PC-3 (cell line): ENCODE results near the gene ACBD3. TPM values are rescaled to one million over a fixed set of nuclear protein-coding genes. Genes with fewer than 3 reads are reported as not detected.

Experiments used
- ATAC-seq: fragments of 200-7000 bp; cut with Tn5 transposase; 2 replicates; pipeline ENCODE4 v1.9.1; 2020; ENCODE audit warnings: mild to moderate bottlenecking, moderate library complexity
- BruUV-seq: library from RNA; stranded (reverse); fragments of 400-500 nt; replicated peaks from 2 replicates; lab custom pipeline; 2021; lab: Mats Ljungman, UMichigan
- CTCF ChIA-PET: fragments of 300-600 bp; sonication (Branson Sonifier 250); formaldehyde crosslinking; loops from one replicate; lab custom pipeline; 2022; ENCODE audit warnings: antibody characterized with exemption; lab: Charles Lee
- POLR2A ChIA-PET: fragments of 300-600 bp; sonication (Branson Sonifier 250); formaldehyde crosslinking; loops from one replicate; lab custom pipeline; 2022; ENCODE audit warnings: antibody characterized with exemption; ENCODE audit not compliant: unreplicated experiment; lab: Charles Lee
- DNase-seq: peaks from one replicate; pipeline ENCODE4 v3.0.0-alpha.2; 2015
- H2AFZ ChIP-seq: fragments of 300-600 bp; sonication (generic); 2 replicates; pipeline ENCODE4 v1.6.0; 2016; ENCODE audit warnings: antibody characterized with exemption, low read length
- H3F3A ChIP-seq: fragments of 300-600 bp; sonication (generic); one replicate; pipeline ENCODE4 v1.6.0; 2017; ENCODE audit warnings: antibody characterized with exemption, low read length, control low read depth, mild to moderate bottlenecking; ENCODE audit not compliant: unreplicated experiment
- H3K27ac ChIP-seq: fragments of 300-600 bp; sonication (generic); 2 replicates; pipeline ENCODE4 v1.5.1; 2016; ENCODE audit warnings: mild to moderate bottlenecking, low read length
- H3K27me3 ChIP-seq: fragments of 300-600 bp; sonication (generic); 2 replicates; pipeline ENCODE4 v1.6.1; 2016; ENCODE audit warnings: low read length, mixed read lengths
- H3K36me3 ChIP-seq: fragments of 300-600 bp; sonication (generic); 2 replicates; pipeline ENCODE4 v1.6.1; 2016; ENCODE audit warnings: low read depth, mixed run types, low read length, mixed read lengths
- H3K4me1 ChIP-seq: fragments of 300-600 bp; sonication (generic); 2 replicates; pipeline ENCODE4 v1.5.1; 2016; ENCODE audit warnings: low read length; ENCODE audit not compliant: insufficient read depth
- H3K4me2 ChIP-seq: fragments of 300-600 bp; sonication (generic); 2 replicates; pipeline ENCODE4 v1.6.0; 2016; ENCODE audit warnings: low read length
- H3K4me3 ChIP-seq: fragments of 300-600 bp; sonication (generic); 2 replicates; pipeline ENCODE4 v1.5.1; 2016; ENCODE audit warnings: mild to moderate bottlenecking, low read length, mixed read lengths
- H3K79me2 ChIP-seq: fragments of 300-600 bp; sonication (generic); 2 replicates; pipeline ENCODE4 v1.6.1; 2017; ENCODE audit warnings: low read length, mixed read lengths
- H3K9ac ChIP-seq: fragments of 300-600 bp; sonication (generic); 2 replicates; pipeline ENCODE4 v1.6.0; 2016; ENCODE audit warnings: mild to moderate bottlenecking, low read length
- H3K9me2 ChIP-seq: fragments of 300-600 bp; sonication (generic); replicated peaks from 2 replicates; pipeline ENCODE4 v1.6.1; 2016; ENCODE audit warnings: mixed run types, low read length, mixed read lengths
- H3K9me3 ChIP-seq: fragments of 300-600 bp; sonication (generic); 2 replicates; pipeline ENCODE4 v1.6.1; 2016; ENCODE audit warnings: low read length, mixed read lengths
- H4K20me1 ChIP-seq: fragments of 300-600 bp; sonication (generic); 2 replicates; pipeline ENCODE4 v1.6.1; 2016; ENCODE audit warnings: low read length, mixed read lengths
- EZH2 ChIP-seq: fragments of 300-600 bp; sonication (generic); IDR thresholded peaks from one replicate; pipeline ENCODE4 v1.6.1; 2017; ENCODE audit warnings: antibody characterized with exemption, mild to moderate bottlenecking, low read length; ENCODE audit not compliant: unreplicated experiment
- EZH2phosphoT487 ChIP-seq: fragments of 300-600 bp; sonication (generic); IDR thresholded peaks from 2 replicates; pipeline ENCODE4 v1.6.1; 2018; ENCODE audit warnings: mild to moderate bottlenecking, antibody characterized with exemption, low read length, borderline replicate concordance
- intact Hi-C: fragments of 100-400 bp; cut with micrococcal nuclease; formaldehyde crosslinking; loops from 2 replicates; pipeline ENCODE4 v1.9.0; 2023
- total RNA-seq: library from RNA; depleted of rRNA; stranded (reverse); fragments of >200 nt; gene quantifications from 2 replicates; pipeline ENCODE4 v1.2.3, GENCODE V29; 2014
- TF ChIP-seq, protein P1 (sequence below): fragments of 300-600 bp; sonication (generic); conservative IDR thresholded peaks from 2 replicates; pipeline ENCODE4 v1.5.1; 2017; ENCODE audit warnings: antibody characterized with exemption, low read depth, mild to moderate bottlenecking, low read length

Gene ACBD3
- total RNA-seq, 1 experiment from 2014 or later: 62.2 TPM

DNA sequence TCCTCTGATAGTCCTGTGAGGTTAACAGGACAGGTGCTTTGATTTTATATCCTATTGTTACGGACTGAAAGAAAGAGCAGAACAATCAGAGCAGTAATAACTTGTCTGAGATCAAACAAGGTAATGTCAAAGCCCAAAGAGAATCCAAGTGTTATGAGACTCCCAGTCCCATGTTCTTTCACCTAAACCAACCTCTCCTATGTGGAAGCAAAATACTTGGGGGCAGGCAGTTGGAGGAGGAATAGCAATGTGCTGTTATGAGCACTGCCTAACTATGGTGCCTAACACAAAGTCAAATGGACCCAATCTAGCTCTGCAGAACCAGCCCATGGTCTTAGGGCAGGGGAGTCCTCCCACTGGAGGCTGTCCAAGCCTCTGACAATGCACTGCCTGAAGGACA lies 28.1 kb downstream of the ACBD3 start:
- ATAC-seq (0 out of 2 replicates have a peak, but pooled peaks have one; percentile 29), DNase-seq (no peak)
- Histone ChIP-seq H3F3A (no peaks in the 10 kb centered on the region), H2AFZ (no peak overlapping the region), H3K4me2 (no peak overlapping the region), H3K27ac (no peak overlapping the region), H3K79me2 (no peaks in the 10 kb centered on the region; the same call in 1 of the 2 replicates), H3K4me3 (no peak overlapping the region), H3K27me3 (no peaks in the 10 kb centered on the region), H3K9me3 (no peaks in the 10 kb centered on the region), H3K9ac (no peak overlapping the region), H3K9me2 (no peaks in the 10 kb centered on the region), H4K20me1 (no peaks in the 10 kb centered on the region), H3K36me3 (peaks cover 76% of the 10 kb centered on the region), H3K4me1 (no peaks in the 10 kb centered on the region)
- intact Hi-C loops: no loop called here
- CTCF ChIA-PET: no interaction called here
- TF ChIP-seq EZH2: no peak
- TF ChIP-seq, protein P1, sequence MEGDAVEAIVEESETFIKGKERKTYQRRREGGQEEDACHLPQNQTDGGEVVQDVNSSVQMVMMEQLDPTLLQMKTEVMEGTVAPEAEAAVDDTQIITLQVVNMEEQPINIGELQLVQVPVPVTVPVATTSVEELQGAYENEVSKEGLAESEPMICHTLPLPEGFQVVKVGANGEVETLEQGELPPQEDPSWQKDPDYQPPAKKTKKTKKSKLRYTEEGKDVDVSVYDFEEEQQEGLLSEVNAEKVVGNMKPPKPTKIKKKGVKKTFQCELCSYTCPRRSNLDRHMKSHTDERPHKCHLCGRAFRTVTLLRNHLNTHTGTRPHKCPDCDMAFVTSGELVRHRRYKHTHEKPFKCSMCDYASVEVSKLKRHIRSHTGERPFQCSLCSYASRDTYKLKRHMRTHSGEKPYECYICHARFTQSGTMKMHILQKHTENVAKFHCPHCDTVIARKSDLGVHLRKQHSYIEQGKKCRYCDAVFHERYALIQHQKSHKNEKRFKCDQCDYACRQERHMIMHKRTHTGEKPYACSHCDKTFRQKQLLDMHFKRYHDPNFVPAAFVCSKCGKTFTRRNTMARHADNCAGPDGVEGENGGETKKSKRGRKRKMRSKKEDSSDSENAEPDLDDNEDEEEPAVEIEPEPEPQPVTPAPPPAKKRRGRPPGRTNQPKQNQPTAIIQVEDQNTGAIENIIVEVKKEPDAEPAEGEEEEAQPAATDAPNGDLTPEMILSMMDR: no peak
- TF ChIP-seq EZH2phosphoT487: no peak
- BruUV-seq: no TSS peak
- POLR2A ChIA-PET: no interaction called here

DNA sequence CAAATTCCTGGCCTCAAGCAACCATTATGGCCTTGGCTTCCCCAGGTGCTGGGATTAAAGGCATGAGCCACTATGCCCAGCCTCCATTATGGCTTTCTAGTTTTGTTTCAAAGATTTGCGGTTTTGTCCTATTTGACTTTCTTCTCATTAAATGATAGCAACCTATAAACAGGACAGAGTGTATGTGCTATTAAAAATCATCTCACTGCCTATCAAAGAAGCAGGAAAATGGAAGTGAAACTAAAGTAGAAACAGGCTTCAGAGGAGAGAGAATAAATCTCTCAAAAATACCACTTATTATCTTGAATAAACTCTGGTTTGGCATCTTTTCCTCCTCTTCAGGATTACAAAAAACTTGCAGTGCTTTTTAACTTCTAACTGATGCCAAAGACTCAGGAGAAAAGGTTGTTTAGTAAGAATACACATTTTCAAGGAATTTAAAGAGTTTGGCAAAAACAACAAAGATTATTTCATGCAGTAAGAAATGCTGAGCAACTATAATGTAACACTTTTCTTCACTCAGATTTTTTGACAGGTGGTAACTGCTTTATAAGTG lies 28.7 kb downstream of the ACBD3 start:
- no peaks in the 10 kb centered on the region for H4K20me1 ChIP-seq
- DNase-seq: no peak
- no peak overlapping the region for H3K4me3 ChIP-seq
- ChIA-PET CTCF (no interaction called here), POLR2A (no interaction called here)
- TF ChIP-seq EZH2phosphoT487 (no peak), EZH2 (no peak)
- TF ChIP-seq, protein P1: no peak
- no peak overlapping the region for H3K4me2 ChIP-seq
- H3K27me3 ChIP-seq: no peaks in the 10 kb centered on the region
- intact Hi-C loops: no loop called here
- H2AFZ ChIP-seq: no peak overlapping the region
- no peaks in the 10 kb centered on the region for H3F3A ChIP-seq
- H3K79me2 ChIP-seq: no peaks in the 10 kb centered on the region; the same call in 1 of the 2 replicates
- no peak overlapping the region for H3K27ac ChIP-seq
- peak; percentile 51 for ATAC-seq
- no peaks in the 10 kb centered on the region for H3K9me3 ChIP-seq
- no peaks in the 10 kb centered on the region for H3K4me1 ChIP-seq
- H3K9ac ChIP-seq: no peak overlapping the region
- H3K36me3 ChIP-seq: peaks cover 76% of the 10 kb centered on the region
- BruUV-seq: TSS peak; percentile 4
- no peaks in the 10 kb centered on the region for H3K9me2 ChIP-seq

DNA sequence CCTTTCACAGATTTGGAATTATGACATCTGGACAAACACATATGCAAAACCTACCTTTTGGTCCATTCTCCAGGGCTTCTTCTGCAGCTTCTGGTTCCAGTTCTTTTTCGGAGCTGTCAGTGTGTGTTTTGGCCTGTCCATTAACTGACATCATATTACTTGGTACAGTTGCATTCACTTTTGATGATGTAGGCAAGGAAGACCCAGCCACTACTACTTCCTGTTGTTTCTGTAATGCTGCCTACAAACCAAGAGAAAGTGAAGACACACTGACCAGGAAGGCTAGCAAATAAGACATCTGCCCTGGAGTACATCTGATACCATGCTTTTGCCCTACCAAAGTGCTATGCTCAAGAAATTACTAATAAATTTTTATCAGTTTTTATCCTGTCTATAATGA lies 31.9 kb downstream of the ACBD3 start:
- intact Hi-C loops: no loop called here
- no peaks in the 10 kb centered on the region for H3K9me3 ChIP-seq
- no TSS peak for BruUV-seq
- H3K4me1 ChIP-seq: no peaks in the 10 kb centered on the region
- H2AFZ ChIP-seq: no peak overlapping the region
- ChIA-PET CTCF (no interaction called here), POLR2A (no interaction called here)
- no peaks in the 10 kb centered on the region for H4K20me1 ChIP-seq
- DNase-seq: no peak
- no peaks in the 10 kb centered on the region for H3K27me3 ChIP-seq
- no peak overlapping the region for H3K4me3 ChIP-seq
- no peak overlapping the region for H3K4me2 ChIP-seq
- no peaks in the 10 kb centered on the region for H3K79me2 ChIP-seq
- H3K36me3 ChIP-seq: peaks cover 77% of the 10 kb centered on the region
- H3F3A ChIP-seq: no peaks in the 10 kb centered on the region
- no peak overlapping the region for H3K9ac ChIP-seq
- no peaks in the 10 kb centered on the region for H3K9me2 ChIP-seq
- no peak for TF ChIP-seq EZH2phosphoT487
- TF ChIP-seq, protein P1: no peak
- no peak for TF ChIP-seq EZH2
- H3K27ac ChIP-seq: no peak overlapping the region
- ATAC-seq: no peak
